Neural progenitor cell (in vitro differentiated cells): ENCODE measurements around the gene TTC4. TPM values are rescaled to one million over a fixed set of nuclear protein-coding genes. Genes with fewer than 3 reads are reported as not detected.

Source experiments
- DNase-seq: peaks from one replicate; pipeline ENCODE4 v3.0.0-alpha.2; 2016; ENCODE audit warnings: low spot score
- H2AFZ ChIP-seq: fragments of 200-600 bp; sonication (generic); replicated peaks from 2 replicates; pipeline ENCODE4 v1.6.1; 2016; ENCODE audit warnings: antibody characterized with exemption
- H3F3A ChIP-seq: fragments of 200-600 bp; sonication (generic); 2 replicates; pipeline ENCODE4 v1.6.1; 2016; ENCODE audit warnings: antibody characterized with exemption, low read depth
- H3K27ac ChIP-seq: fragments of 200-600 bp; sonication (generic); 2 replicates; pipeline ENCODE4 v1.5.1; 2016; ENCODE audit warnings: mild to moderate bottlenecking
- H3K27me3 ChIP-seq: fragments of 200-600 bp; sonication (generic); 2 replicates; pipeline ENCODE4 v1.6.1; 2016; ENCODE audit warnings: mild to moderate bottlenecking, moderate library complexity
- H3K36me3 ChIP-seq: fragments of 200-600 bp; sonication (generic); 2 replicates; pipeline ENCODE4 v1.5.1; 2016
- H3K4me1 ChIP-seq: fragments of 200-600 bp; sonication (generic); 2 replicates; pipeline ENCODE4 v1.6.1; 2016; ENCODE audit warnings: mixed run types
- H3K4me2 ChIP-seq: fragments of 200-600 bp; sonication (generic); 2 replicates; pipeline ENCODE4 v1.6.1; 2016
- H3K4me3 ChIP-seq: fragments of 200-600 bp; sonication (generic); 2 replicates; pipeline ENCODE4 v1.5.1; 2016
- H3K79me2 ChIP-seq: fragments of 200-600 bp; sonication (generic); 2 replicates; pipeline ENCODE4 v1.6.1; 2016; ENCODE audit warnings: low read depth
- H3K9ac ChIP-seq: fragments of 200-600 bp; sonication (generic); 2 replicates; pipeline ENCODE4 v1.6.1; 2016
- H3K9me3 ChIP-seq: fragments of 200-600 bp; sonication (generic); 2 replicates; pipeline ENCODE4 v1.5.1; 2016; ENCODE audit warnings: low read depth
- H4K20me1 ChIP-seq: fragments of 200-600 bp; sonication (generic); 2 replicates; pipeline ENCODE4 v1.6.1; 2016; ENCODE audit warnings: low read depth
- H3K27ac Mint-ChIP-seq: 3 replicates; pipeline ENCODE4 v1.8.0; 2021; ENCODE audit warnings: mixed read lengths
- H3K27me3 Mint-ChIP-seq: 2 replicates; pipeline ENCODE4 v1.8.0; 2022; ENCODE audit warnings: low read depth, mild to moderate bottlenecking, inconsistent platforms, moderate library complexity, mixed read lengths; ENCODE audit not compliant: insufficient read depth
- H3K36me3 Mint-ChIP-seq: 3 replicates; pipeline ENCODE4 v1.8.0; 2021; ENCODE audit warnings: mixed read lengths
- H3K4me1 Mint-ChIP-seq: 3 replicates; pipeline ENCODE4 v1.8.0; 2021; ENCODE audit warnings: mixed read lengths
- H3K4me3 Mint-ChIP-seq: 3 replicates; pipeline ENCODE4 v1.8.0; 2021; ENCODE audit warnings: mild to moderate bottlenecking, moderate library complexity, mixed read lengths
- H3K9me3 Mint-ChIP-seq: 3 replicates; pipeline ENCODE4 v1.8.0; 2020; ENCODE audit warnings: mixed read lengths
- EZH2 ChIP-seq: fragments of 200-600 bp; sonication (generic); IDR thresholded peaks from 2 replicates; pipeline ENCODE4 v1.6.1; 2017; ENCODE audit warnings: antibody characterized with exemption, mild to moderate bottlenecking, moderate library complexity
- EZH2phosphoT487 ChIP-seq: fragments of 200-600 bp; sonication (generic); IDR thresholded peaks from 2 replicates; pipeline ENCODE4 v1.6.1; 2017; ENCODE audit warnings: antibody characterized with exemption
- total RNA-seq: library from RNA; depleted of rRNA; stranded (reverse); fragments of >200 nt; gene quantifications from 2 replicates; pipeline ENCODE4 v1.2.3, GENCODE V29; 2015; ENCODE audit warnings: low replicate concordance
- TF ChIP-seq, protein P1 (sequence below): fragments of 200-600 bp; sonication (generic); IDR thresholded peaks from 2 replicates; pipeline ENCODE4 v1.5.1; 2017; ENCODE audit warnings: antibody characterized with exemption, mild to moderate bottlenecking

TTC4 gene
- total RNA-seq, 1 donor from 2014 or later: 37.5 TPM

- Histone ChIP-seq H3F3A (no peaks in the 10 kb centered on the region), H3K9ac (no peak overlapping the region), H2AFZ (no peak overlapping the region), H3K79me2 (no peaks in the 10 kb centered on the region), H3K4me1 (no peaks in the 10 kb centered on the region), H3K27ac (no peak overlapping the region), H3K27me3 (no peaks in the 10 kb centered on the region), H3K4me3 (no peak overlapping the region), H3K9me3 (no peaks in the 10 kb centered on the region), H4K20me1 (no peaks in the 10 kb centered on the region), H3K36me3 (no peaks in the 10 kb centered on the region), H3K4me2 (no peak overlapping the region)
- Mint-ChIP-seq H3K27ac (no peak overlapping the region), H3K9me3 (peaks cover 4% of the 10 kb centered on the region), H3K27me3 (peaks cover 9% of the 10 kb centered on the region), H3K4me3 (no peak overlapping the region), H3K4me1 (no peaks in the 10 kb centered on the region), H3K36me3 (peaks cover 8% of the 10 kb centered on the region)
- no peak for DNase-seq
- TF ChIP-seq EZH2phosphoT487 (no peak), EZH2 (no peak)
- TF ChIP-seq, protein P1, sequence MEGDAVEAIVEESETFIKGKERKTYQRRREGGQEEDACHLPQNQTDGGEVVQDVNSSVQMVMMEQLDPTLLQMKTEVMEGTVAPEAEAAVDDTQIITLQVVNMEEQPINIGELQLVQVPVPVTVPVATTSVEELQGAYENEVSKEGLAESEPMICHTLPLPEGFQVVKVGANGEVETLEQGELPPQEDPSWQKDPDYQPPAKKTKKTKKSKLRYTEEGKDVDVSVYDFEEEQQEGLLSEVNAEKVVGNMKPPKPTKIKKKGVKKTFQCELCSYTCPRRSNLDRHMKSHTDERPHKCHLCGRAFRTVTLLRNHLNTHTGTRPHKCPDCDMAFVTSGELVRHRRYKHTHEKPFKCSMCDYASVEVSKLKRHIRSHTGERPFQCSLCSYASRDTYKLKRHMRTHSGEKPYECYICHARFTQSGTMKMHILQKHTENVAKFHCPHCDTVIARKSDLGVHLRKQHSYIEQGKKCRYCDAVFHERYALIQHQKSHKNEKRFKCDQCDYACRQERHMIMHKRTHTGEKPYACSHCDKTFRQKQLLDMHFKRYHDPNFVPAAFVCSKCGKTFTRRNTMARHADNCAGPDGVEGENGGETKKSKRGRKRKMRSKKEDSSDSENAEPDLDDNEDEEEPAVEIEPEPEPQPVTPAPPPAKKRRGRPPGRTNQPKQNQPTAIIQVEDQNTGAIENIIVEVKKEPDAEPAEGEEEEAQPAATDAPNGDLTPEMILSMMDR: no peak
Observed at GRCh38 chr1:54745864-54746263, 30.2 kb downstream of the TTC4 start.

- Histone ChIP-seq H3K36me3 (no peaks in the 10 kb centered on the region), H3K27me3 (no peaks in the 10 kb centered on the region), H3K27ac (no peak overlapping the region), H3K4me3 (no peak overlapping the region), H3F3A (peaks cover 4% of the 10 kb centered on the region), H3K9ac (no peak overlapping the region), H4K20me1 (no peaks in the 10 kb centered on the region), H2AFZ (no peak overlapping the region), H3K79me2 (no peaks in the 10 kb centered on the region), H3K4me1 (no peaks in the 10 kb centered on the region), H3K4me2 (no peak overlapping the region), H3K9me3 (no peaks in the 10 kb centered on the region)
- TF ChIP-seq EZH2 (no peak), EZH2phosphoT487 (no peak)
- TF ChIP-seq, protein P1: no peak
- Mint-ChIP-seq H3K27ac (no peak overlapping the region), H3K27me3 (peaks cover 9% of the 10 kb centered on the region), H3K36me3 (peaks cover 2% of the 10 kb centered on the region), H3K4me3 (no peak overlapping the region), H3K9me3 (peaks cover 4% of the 10 kb centered on the region), H3K4me1 (no peaks in the 10 kb centered on the region)
- no peak for DNase-seq
Observed at GRCh38 chr1:54748094-54748835, 32.6 kb downstream of the TTC4 start.

GRCh38 chr1:54750596-54750995 is 34.9 kb downstream of the TTC4 start:
- Histone ChIP-seq H3K4me2 (no peak overlapping the region), H3K27ac (no peak overlapping the region), H3K79me2 (no peaks in the 10 kb centered on the region), H3K36me3 (no peaks in the 10 kb centered on the region), H3K9ac (no peak overlapping the region), H3K4me1 (no peaks in the 10 kb centered on the region), H3K9me3 (no peaks in the 10 kb centered on the region), H2AFZ (no peak overlapping the region), H3F3A (peaks cover 4% of the 10 kb centered on the region), H3K27me3 (no peaks in the 10 kb centered on the region), H3K4me3 (no peak overlapping the region), H4K20me1 (no peaks in the 10 kb centered on the region)
- no peak overlapping the region for H3K27ac Mint-ChIP-seq
- no peaks in the 10 kb centered on the region for H3K4me1 Mint-ChIP-seq
- peaks cover 3% of the 10 kb centered on the region for H3K27me3 Mint-ChIP-seq
- H3K9me3 Mint-ChIP-seq: peaks cover 2% of the 10 kb centered on the region
- H3K4me3 Mint-ChIP-seq: no peak overlapping the region
- no peak for DNase-seq
- peaks cover 2% of the 10 kb centered on the region for H3K36me3 Mint-ChIP-seq
- TF ChIP-seq EZH2phosphoT487 (no peak), EZH2 (no peak)
- TF ChIP-seq, protein P1: no peak
